ENCODE data around the gene DNAH9. TPM values are rescaled to one million over a fixed set of nuclear protein-coding genes. Genes with fewer than 3 reads are reported as not detected.

DNAH9 gene
- polyA plus RNA-seq, 1 donor from 2014 or later, result 2.0 TPM

DNA sequence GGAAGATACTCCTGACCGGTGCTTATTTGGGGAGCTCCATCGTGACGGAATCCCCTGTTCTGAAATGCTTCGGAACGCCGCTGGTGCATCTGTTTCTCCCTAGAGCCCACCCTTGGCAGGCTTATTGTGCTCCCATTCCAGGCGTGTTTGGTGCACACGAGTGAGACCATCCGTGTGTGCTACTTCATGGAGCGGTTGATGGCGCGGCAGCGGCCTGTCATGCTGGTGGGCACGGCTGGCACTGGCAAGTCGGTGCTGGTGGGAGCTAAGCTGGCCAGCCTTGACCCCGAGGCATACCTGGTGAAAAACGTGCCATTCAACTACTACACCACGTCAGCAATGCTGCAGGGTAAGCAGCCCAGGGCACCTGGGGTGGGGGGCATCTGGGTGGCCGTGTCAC is 170.7 kb downstream of the DNAH9 start:
- H3K27ac ChIP-seq (ENCODE audit: low read length), result no peak overlapping the region
- no peaks in the 10 kb centered on the region for H3K9me3 ChIP-seq (ENCODE audit: low read length)
- no peaks in the 10 kb centered on the region for H4K20me1 ChIP-seq (ENCODE audit: insufficient read depth)
- no peak overlapping the region for H3K4me2 ChIP-seq (ENCODE audit: low read length)
- H3F3A ChIP-seq (ENCODE audit: insufficient read depth, low read length, poor library complexity, severe bottlenecking), result no peaks in the 10 kb centered on the region
- no peaks in the 10 kb centered on the region for H3K9me2 ChIP-seq (ENCODE audit: insufficient read depth, low read length)
- no peaks in the 10 kb centered on the region for H3K79me2 ChIP-seq (replicated peaks; ENCODE audit: insufficient read depth, low read length)
- no peaks in the 10 kb centered on the region for H3K27me3 ChIP-seq (ENCODE audit: insufficient read depth, low read depth, low read length)
- H2AFZ ChIP-seq (ENCODE audit: low read depth, low read length), result no peak overlapping the region
- H3K9ac ChIP-seq (ENCODE audit: low read length), result no peak overlapping the region
- H3K4me3 ChIP-seq (ENCODE audit: low read length), result no peak overlapping the region
- no peaks in the 10 kb centered on the region for H3K36me3 ChIP-seq (ENCODE audit: insufficient read depth, low read length)
- TF ChIP-seq TAF1 (IDR thresholded peaks at IDR 0.05; ENCODE audit: low read depth) (no peak), SMC3 (conservative IDR thresholded peaks at IDR 0.05; ENCODE audit: poor library complexity) (no peak), RAD21 (conservative IDR thresholded peaks at IDR 0.05) (no peak), EZH2 (IDR thresholded peaks at IDR 0.05; ENCODE audit: borderline replicate concordance, insufficient read depth, low read length, poor library complexity, severe bottlenecking) (no peak), POLR2AphosphoS5 (IDR thresholded peaks at IDR 0.05) (no peak), MXI1 (conservative IDR thresholded peaks at IDR 0.05; ENCODE audit: poor library complexity, severe bottlenecking) (no peak), EP300 (conservative IDR thresholded peaks at IDR 0.05; ENCODE audit: poor library complexity, severe bottlenecking) (no peak)
- TF ChIP-seq, protein P1, sequence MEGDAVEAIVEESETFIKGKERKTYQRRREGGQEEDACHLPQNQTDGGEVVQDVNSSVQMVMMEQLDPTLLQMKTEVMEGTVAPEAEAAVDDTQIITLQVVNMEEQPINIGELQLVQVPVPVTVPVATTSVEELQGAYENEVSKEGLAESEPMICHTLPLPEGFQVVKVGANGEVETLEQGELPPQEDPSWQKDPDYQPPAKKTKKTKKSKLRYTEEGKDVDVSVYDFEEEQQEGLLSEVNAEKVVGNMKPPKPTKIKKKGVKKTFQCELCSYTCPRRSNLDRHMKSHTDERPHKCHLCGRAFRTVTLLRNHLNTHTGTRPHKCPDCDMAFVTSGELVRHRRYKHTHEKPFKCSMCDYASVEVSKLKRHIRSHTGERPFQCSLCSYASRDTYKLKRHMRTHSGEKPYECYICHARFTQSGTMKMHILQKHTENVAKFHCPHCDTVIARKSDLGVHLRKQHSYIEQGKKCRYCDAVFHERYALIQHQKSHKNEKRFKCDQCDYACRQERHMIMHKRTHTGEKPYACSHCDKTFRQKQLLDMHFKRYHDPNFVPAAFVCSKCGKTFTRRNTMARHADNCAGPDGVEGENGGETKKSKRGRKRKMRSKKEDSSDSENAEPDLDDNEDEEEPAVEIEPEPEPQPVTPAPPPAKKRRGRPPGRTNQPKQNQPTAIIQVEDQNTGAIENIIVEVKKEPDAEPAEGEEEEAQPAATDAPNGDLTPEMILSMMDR (IDR thresholded peaks at IDR 0.05; ENCODE audit: poor library complexity, severe bottlenecking), result no peak
- TF ChIP-seq, protein P2, sequence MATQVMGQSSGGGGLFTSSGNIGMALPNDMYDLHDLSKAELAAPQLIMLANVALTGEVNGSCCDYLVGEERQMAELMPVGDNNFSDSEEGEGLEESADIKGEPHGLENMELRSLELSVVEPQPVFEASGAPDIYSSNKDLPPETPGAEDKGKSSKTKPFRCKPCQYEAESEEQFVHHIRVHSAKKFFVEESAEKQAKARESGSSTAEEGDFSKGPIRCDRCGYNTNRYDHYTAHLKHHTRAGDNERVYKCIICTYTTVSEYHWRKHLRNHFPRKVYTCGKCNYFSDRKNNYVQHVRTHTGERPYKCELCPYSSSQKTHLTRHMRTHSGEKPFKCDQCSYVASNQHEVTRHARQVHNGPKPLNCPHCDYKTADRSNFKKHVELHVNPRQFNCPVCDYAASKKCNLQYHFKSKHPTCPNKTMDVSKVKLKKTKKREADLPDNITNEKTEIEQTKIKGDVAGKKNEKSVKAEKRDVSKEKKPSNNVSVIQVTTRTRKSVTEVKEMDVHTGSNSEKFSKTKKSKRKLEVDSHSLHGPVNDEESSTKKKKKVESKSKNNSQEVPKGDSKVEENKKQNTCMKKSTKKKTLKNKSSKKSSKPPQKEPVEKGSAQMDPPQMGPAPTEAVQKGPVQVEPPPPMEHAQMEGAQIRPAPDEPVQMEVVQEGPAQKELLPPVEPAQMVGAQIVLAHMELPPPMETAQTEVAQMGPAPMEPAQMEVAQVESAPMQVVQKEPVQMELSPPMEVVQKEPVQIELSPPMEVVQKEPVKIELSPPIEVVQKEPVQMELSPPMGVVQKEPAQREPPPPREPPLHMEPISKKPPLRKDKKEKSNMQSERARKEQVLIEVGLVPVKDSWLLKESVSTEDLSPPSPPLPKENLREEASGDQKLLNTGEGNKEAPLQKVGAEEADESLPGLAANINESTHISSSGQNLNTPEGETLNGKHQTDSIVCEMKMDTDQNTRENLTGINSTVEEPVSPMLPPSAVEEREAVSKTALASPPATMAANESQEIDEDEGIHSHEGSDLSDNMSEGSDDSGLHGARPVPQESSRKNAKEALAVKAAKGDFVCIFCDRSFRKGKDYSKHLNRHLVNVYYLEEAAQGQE (IDR thresholded peaks at IDR 0.05; ENCODE audit: borderline replicate concordance), result no peak

DNA sequence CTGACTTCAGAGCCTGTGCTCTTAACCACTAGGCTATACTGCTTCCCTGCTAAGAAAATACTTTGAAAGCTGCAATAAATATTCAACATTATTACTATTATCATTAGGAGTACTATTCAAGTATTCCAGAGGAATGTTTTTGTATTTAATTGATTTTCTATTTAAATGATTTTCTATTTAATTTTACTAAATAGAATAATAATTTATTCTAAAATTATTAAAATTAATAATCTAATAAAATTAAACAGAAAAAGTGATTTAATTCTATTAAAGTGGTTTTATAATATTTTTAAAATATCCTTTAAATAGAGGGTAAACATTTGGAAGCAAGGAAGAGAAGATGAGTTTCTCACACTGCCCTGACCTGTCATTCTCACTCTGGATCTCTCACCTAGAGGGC is 173.8 kb downstream of the DNAH9 start:
- no peaks in the 10 kb centered on the region for H3K79me2 ChIP-seq (replicated peaks; ENCODE audit: insufficient read depth, low read length)
- no peaks in the 10 kb centered on the region for H4K20me1 ChIP-seq (ENCODE audit: insufficient read depth)
- no peaks in the 10 kb centered on the region for H3K27me3 ChIP-seq (ENCODE audit: insufficient read depth, low read depth, low read length)
- no peak overlapping the region for H3K4me2 ChIP-seq (ENCODE audit: low read length)
- H3K9ac ChIP-seq (ENCODE audit: low read length), result no peak overlapping the region
- no peak overlapping the region for H3K4me3 ChIP-seq (ENCODE audit: low read length)
- H3K27ac ChIP-seq (ENCODE audit: low read length), result no peak overlapping the region
- H3K9me3 ChIP-seq (ENCODE audit: low read length), result no peaks in the 10 kb centered on the region
- H3F3A ChIP-seq (ENCODE audit: insufficient read depth, low read length, poor library complexity, severe bottlenecking), result no peaks in the 10 kb centered on the region
- TF ChIP-seq POLR2AphosphoS5 (IDR thresholded peaks at IDR 0.05) (no peak), EZH2 (IDR thresholded peaks at IDR 0.05; ENCODE audit: borderline replicate concordance, insufficient read depth, low read length, poor library complexity, severe bottlenecking) (no peak), MXI1 (conservative IDR thresholded peaks at IDR 0.05; ENCODE audit: poor library complexity, severe bottlenecking) (no peak), TAF1 (IDR thresholded peaks at IDR 0.05; ENCODE audit: low read depth) (no peak)
- TF ChIP-seq, protein P1 (IDR thresholded peaks at IDR 0.05; ENCODE audit: poor library complexity, severe bottlenecking), result no peak
- no peaks in the 10 kb centered on the region for H3K36me3 ChIP-seq (ENCODE audit: insufficient read depth, low read length)
- H2AFZ ChIP-seq (ENCODE audit: low read depth, low read length), result no peak overlapping the region
- no peaks in the 10 kb centered on the region for H3K9me2 ChIP-seq (ENCODE audit: insufficient read depth, low read length)

All from neural cell (in vitro differentiated cells).